8988T (cell line): Measurements from ENCODE around the gene RTN4IP1.
"Not testable (repeated sequence)": the region's sequence is repeated elsewhere in the genome, so short reads cannot be mapped to it uniquely, and the experiment has no call there.

Experiments used
- DNase-seq: peaks from one replicate; pipeline ENCODE4 v3.0.0; 2011

Gene RTN4IP1, protein sequence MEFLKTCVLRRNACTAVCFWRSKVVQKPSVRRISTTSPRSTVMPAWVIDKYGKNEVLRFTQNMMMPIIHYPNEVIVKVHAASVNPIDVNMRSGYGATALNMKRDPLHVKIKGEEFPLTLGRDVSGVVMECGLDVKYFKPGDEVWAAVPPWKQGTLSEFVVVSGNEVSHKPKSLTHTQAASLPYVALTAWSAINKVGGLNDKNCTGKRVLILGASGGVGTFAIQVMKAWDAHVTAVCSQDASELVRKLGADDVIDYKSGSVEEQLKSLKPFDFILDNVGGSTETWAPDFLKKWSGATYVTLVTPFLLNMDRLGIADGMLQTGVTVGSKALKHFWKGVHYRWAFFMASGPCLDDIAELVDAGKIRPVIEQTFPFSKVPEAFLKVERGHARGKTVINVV

DNA sequence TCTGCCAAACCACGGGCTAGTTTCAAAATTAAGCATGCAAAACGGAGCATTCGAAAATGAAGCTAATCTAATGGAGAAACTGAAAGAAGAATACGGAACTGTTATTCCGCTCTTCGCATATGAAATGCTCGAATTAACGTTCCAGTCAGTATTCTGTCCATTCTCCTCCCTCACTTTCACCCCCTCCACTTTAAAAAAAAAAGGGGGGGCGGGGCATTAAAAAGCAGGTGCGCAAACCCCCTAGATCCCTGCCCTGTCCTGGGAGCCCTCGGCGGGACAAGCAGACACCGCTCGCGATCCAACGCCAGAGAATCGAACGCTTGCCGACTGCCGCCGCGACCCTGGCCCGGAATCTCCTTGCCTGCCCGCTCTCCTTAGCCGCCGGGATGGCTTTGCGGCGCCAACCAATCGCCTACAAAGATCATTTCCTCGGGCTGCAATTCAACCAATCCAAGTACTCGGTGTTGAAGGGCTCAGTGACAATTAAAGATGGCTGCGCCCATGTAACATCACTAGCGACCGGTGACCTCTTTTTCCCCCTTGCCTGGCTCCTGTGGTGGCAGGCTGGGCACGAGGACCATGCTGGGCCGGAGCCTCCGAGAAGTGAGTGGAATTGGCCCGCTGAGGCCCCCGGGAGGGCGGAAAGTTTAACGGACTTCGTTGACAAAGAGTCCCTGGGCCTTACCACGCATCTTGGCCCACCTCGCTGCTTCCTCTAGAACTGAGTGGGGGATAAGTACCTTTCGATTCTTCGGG lies at the start of gene RTN4IP1, which contains the start of gene QRSL1:
Gene RTN4IP1, minus strand, starts transcription at position 396 of the 756 bp plus-strand sequence. CDS start 477 bp downstream, outside the sequence.
Gene QRSL1, plus strand, starts transcription at position 476 of the 756 bp plus-strand sequence. Its CDS starts 104 bp downstream, at position 580.
- DNase-seq = peak; percentile 68

DNA sequence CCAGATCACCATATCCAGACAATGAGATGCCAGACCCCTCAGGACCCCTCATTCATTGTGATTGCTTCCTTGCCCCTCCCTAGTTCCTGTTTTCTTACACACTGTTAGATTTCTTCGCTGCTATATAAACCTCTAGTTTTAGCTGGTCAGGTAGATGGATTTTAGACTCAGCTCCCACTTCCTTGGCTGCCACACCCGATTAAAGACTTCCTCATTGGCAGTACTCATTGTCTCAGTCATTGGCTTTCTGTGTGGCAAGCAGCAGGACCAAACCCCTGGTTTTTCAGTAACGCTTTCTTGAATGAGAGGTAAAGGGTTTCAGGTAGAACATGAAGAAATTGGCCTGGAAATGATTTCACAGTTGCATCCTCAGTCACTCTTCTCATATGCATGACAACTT lies 48.0 kb upstream of the RTN4IP1 start:
- no peak for DNase-seq

DNA sequence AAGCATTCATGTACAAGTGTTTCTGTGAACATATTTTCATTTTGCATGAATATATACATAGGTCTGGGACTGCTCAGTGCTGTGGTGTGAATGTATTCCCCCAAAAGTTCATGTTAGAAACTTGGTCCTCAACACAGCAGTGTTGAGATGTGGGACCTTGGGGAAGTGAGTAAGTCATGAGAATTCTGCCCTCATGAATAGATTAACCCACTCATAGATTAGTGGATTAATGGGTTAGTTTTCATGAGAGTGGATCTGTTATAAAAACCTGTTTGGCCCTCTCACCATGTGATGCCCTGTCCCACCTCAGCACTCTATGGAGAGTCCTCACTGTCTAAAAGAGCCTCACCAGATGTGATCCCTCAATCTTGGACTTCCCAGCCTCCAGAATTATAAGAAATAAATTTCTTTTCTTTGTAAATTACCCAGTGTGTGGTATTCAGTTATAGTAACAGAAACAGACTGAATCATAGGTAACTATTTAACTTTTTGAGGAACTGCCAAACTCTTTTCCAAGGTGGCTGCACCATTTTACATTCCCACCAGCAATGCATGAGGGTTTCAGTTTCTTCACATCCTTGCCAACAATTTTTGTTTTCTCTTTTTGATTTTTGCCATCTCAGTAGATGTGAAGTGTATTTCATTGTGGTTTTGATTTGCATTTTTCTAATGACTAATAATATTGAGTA lies 45.4 kb upstream of the RTN4IP1 start:
- DNase-seq = no peak

DNA sequence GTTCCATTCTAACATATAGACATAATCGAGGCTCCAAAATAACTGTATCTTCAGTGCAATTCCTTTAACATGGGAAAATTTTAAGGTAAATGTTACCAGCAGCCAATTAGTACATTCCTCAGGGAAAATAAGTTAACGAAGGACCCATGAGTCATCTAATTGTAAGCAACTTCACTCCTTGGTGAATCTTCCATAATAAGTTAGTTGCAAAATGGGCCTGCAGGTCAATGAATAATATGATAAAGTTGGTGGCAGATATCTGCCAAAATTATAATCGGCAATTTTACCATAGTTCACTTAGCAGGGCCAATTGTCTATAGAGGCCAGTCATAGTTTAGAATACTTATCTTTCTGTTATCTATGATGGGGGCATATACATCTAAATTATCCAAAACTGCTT lies 42.4 kb upstream of the RTN4IP1 start:
- no peak for DNase-seq

DNA sequence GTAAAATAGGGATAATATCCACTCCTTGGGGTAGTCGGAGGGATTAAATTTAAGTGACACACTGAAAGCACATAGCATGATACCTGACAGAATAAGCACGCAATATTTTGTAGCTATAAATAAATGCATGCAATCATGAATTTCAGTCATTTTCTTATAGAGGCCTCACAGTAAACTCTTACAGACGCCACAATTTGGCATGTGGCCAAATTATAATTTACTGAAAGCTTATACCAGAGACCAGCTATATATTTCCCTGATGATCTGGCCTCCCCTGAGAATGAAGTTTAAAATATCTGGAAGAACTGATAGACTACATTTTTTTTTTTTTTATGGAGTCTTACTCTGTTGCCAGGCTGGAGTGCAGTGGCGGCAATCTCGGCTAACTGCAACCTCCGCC lies 40.9 kb upstream of the RTN4IP1 start:
- DNase-seq = no peak

DNA sequence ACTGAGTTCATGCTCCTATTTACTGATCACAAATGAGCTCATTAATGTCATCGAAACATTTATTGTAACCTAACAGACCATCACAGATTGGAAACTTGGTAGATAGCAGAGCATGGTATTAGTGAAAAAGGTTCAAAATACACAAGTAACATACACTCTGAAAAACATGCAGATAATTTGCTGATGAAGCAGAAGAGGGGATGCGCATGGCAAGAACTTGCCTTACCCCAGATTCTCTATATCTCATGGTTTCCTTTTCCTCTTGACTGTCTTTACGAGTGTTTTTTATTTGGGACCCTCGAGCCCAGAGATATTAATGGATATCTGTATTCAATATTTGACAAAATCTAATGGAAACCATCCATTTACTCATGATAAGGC lies 37.7 kb upstream of the RTN4IP1 start:
- no peak for DNase-seq

DNA sequence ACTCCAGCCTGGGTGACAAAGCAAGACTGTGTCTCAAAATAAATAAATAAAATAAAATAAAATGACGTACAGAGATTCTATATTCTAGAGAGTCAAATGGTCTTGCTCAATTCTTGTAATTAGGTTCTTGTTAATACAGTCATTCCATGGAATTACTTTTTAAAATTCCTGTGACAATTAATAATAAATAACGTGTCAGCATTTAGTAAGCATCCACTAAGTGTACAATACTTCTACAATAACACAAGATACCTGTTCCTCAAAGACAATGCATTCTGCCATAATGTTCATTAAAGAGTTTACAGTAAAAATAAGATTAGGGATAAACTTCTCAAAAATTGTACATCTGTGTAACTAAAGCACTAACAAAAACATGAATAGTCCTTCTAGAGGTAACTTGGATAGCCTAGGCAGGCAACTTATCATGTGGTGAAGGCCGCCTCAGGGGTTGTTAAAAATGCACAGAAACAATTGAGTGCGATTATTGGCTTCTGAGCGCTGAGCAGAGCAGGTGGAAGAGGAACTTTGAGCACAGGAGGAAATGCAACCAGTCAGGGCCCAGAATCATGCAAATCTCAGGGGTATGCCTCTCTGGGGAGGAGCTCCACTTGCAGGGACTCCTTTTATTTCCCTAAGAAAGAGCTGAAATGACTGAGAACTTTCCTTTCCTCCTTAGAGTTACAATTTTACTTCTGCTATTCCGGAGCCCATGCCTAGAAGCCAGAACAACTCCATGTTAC lies 37.2 kb upstream of the RTN4IP1 start:
- no peak for DNase-seq

DNA sequence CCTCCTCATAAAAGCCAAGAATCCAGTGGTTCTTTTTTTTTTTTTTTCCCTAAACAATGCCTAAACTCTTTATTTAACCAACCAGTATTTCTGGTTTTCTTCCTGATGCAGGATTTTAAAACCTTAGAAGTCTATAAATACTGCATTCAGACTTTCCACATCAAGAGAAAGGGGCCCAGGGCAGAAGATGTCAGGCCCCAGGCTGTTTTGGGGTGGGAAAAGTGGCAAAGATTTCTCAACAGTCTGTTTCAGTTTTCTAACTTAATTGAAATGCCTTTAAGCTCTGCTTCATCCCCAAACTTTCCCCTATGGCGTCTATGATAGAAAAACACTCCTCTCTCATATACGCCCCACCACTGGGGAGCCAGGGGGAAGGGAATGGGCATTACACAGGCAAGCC lies 33.2 kb upstream of the RTN4IP1 start:
- DNase-seq = no peak

DNA sequence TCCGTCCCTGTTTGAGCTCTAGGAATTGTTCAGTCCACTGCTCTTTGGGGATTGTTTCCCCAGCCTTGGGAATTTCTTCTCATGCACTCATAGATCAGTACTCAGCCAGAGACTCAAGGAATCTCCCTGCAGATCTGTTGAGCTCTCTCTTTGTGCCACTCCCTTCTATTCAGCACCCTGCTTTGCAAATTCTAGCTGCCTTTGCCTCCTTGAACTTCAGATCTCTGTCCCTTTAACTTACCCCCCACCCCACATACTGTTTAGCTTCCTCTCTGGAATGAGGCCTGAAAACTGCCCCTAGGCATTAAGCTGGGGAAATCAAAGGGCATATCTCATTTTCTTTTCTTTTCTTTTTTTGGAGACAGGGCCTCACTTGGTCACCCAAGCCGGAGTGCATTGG lies 30.6 kb upstream of the RTN4IP1 start:
- no peak for DNase-seq

DNA sequence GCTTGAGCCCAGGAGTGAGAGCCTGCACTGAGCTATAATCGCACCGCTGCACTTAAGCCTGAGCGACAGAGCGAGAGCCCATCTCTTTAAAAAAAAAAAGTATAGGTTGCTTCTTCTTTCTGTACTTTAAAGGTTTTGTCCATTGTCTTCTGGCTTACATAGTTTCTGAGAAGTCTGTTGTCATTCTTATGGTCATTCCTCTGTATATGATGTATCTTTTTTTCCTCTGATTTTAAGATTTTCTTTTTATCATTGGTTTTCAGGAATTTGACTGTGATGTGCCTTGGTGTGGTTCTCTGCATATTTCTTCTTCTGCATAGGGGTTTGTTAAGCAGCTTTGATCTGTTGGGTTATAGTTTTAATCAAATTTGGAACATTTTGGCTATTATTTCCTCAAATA lies 29.2 kb upstream of the RTN4IP1 start:
- no peak for DNase-seq

DNA sequence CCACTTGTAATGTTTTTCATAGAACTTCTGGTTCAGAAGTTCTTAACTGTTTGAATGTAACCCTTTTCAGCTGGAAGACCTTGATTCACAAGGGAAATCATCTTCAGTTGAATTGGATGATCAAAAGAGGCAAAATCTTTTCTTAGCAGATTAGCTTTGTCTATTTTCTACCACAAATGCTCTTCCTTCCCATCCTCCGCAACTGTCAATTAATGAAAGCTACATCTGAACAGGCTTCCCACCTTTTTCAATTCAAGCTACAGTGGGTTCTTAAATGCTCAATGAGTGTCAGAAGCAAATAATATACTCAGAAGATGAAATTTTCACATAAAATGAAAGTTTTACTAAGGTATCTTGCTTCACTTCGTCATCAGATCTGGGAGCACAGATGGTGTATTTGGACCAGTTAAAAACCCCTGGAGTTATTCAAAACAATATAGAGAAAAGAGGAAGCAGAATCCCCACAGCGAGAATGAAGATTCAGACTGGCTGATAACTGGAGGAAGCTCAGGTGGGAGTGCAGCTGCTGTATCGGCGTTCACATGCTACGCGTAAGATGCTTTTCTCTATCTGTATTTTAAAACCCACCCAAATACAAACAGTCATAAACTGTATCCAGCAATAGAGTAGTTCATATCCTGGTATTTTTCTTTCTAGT lies 19.5 kb upstream of the RTN4IP1 start:
- DNase-seq = no peak

DNA sequence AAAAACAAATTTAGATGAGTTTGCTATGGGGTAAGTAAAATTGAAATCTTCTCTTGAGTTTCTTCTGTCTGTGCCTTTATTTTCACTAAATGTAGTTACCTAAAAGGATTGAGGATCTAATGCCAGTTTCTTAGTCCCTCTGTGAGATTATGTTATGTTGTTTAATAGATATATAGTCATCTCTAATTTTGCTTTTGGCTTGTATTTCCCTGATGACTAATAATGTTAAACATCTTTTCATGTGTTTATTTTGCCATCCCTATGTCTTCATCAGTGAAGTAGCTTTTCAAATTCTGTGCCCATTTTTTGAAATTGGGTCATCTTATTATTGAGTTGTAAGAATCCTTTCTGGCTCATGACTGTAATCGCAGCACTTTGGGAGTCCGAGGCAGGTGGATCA lies 13.8 kb upstream of the RTN4IP1 start:
- DNase-seq = no peak

DNA sequence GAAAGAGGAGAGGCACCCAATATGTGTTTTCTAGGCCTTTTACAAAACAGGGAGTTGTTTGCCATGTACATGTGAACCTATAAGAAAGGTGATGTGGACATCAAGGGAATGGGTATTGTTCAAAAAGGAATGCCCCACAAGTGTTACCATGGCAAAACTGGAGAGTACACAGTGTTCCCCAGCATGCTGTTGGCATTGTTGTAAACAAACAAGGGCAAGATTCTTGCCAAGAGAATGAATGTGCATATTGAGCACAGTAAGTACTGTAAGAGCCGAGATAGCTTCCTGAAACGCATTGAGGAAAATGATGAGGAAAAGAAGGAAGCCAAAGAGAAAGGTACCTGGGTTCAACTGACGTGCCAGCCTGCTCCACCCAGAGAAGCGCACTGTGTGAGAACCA lies 13.2 kb upstream of the RTN4IP1 start:
- no peak for DNase-seq

DNA sequence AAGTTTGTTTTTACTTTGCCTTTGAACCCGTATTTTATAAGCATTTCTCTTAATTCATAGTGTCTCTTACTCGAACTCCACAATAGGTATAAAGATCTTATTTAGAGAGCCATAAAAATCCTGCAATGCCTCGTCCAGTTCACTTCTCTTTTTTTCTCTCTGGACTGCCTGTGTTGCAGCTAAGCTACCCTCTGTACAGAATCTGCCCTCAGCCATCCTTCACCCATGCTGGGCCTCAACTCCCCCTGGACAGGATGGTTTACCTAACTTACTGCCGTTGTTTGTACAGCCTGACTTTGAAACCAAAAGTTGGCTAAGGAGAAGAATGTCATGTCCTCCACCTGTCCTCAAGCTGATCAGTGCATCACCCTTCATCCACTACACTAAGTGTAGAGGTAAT lies 10.5 kb upstream of the RTN4IP1 start:
- DNase-seq = no peak

DNA sequence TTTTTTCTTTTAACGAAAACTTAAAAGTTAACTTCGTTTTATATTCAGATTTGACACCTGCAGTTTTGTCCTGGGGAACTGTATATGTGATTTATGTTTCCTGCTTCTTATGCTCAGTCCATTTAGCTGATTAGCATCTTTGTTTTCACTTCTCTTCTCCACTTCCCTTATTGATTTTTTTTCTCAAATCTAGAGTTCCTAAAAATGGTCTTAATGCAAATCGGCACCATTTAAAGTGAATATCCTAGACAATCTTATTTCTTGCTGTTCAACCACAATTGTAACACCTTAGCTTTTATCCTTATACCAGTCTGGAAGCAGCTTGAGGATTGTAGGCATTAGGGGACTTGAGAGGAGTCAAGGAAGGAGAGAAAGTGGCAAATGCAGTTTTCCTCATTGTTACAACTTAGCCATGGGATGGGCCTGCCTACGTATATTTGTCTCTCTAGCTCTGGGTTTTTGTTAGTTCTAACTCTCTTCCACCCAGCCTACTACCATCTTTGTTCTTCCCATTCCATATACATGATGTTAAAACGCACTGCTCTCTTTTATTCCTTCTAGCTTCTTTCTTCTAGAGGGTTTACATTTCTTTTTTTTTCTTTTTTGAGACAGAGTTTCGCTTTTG lies 8.5 kb upstream of the RTN4IP1 start:
- DNase-seq = no peak

DNA sequence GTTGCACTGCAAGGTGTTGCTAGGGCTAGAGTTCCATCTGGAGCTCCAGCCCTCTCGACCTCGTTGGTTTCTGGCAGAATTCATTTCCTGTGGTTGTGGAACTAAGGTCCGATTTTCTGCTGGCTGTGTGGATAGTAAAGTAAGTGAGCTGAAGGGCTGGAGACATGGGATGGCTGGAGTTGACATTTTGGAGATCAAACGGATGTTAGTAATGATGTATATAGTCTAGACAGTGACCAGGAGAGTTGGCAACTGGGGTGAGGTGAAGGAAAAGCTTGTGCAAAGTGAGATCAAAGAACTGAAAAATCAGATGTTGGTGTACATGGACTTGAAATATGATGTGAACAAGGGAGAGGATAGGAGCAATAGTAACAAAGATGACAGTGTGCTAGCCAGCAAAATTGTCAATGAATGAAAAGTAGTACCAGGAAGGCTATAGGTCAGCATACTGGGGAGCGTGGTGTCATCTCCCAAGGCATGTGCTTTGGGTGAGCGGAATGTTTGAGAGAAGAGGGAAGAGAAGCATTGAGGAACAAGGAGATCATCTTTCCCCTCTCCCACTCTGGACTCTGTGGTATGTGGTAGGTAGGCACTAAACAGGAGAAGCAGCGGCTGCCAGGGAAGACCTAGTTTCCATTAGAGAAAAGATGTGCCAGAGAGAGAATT lies 7.9 kb upstream of the RTN4IP1 start:
- DNase-seq = no peak

DNA sequence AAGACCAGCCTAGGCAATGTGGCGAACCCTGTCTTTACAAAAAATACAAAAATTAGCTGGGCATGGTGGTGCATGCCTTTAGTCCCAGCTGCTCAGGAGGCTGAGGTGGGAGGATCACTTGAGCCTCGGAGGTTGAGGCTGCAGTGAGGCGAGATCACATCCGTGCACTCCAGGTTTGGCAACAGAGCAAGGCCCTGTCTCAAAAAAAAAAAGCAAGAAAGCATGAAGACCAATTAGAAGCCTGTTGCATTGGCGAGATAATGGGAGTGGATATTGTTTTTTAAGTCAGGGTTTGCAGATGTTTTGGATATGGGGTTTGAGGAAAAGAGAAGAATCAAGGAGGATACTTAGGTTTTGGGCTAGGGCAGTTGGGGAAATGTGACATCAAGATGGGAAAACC lies 5.3 kb upstream of the RTN4IP1 start:
- DNase-seq = no peak

DNA sequence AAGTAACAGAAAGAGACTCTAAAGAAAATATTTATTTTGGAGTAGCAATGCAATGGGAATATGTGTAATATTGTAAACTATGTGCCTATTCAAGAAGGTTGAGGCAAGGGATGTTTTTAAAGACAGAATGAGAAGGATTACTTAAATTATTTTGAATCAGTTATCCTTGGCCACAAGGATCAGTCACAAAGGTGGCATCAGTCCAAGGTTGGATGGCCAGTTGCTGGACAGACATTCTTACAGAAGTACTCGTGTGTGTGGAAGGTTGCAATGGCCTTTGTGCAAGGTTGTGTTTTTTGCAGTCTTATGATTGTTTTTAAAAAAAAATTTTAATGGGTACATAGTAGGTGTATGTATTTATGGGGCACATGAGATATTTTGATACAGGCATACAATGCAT lies 2.0 kb upstream of the RTN4IP1 start:
- DNase-seq = no peak

DNA sequence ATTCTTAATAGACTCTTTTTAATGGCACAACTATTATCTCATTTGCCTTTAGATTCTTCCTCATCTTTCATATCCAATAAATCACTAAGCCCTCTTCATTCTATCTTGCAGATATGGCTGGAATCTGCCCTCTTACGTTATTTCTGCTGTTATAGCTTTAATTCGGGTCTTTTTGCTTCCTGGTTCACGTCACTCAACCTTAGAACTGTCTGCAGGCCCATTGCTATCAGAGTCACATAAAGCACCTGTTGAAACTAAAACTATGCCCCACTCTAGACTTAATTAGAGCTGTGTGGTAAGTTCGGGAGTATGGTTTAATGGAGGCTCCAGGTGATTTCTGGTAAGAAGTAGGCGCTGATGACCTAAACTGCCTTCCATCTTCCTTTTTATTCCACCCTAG lies 1.1 kb upstream of the RTN4IP1 start:
- DNase-seq = no peak

DNA sequence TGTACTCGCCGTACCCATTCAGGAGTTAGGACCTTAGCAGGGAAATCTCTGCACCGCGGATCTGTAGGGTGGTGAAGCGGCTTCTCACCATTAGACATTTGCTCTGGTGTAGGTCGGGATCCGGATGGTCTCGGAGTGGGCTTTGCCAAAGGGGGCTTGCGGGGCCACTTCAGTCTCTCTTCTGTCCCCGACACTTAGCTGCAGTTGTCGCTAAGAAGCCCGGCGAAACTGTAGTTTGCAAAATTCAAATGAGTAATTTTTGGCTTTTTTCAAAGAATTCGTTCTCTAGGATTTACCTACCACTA lies 513 bp upstream of the RTN4IP1 start:
- no peak for DNase-seq

DNA sequence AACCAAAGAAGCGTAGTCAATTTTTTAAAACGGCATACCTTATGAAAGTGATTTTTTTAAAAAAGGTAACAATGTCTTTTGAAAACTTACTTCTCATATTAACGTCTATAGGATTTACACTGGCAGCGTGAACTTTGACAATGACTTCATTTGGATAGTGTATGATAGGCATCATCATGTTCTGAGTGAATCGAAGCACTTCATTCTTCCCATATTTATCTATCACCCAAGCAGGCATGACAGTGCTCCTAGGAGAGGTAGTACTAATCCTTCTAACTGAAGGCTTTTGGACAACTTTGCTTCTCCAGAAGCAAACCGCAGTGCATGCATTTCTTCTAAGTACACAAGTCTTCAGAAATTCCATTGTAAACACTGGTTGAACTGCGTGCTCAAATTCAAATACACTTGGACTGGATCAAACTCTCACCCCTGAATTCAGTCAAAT lies 618 bp downstream of the RTN4IP1 start:
- no peak for DNase-seq

DNA sequence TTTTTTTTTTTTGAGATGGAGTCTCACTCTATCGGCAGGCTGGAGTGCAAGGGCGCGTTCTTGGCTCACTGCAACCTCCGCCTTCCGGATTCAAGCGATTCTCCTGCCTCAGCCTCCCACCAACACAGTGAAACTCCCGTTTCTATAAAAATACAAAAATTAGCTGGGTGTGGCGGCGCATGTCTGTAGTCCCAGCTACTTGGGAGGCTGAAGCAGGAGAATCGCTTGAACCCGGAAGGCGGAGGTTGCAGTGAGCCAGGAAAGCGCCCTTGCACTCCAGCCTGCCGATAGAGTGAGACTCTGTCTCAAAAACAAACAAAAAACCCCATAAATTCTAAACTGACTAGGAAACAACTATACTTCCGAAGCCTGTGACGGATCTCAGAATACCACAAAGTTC lies 1.5 kb downstream of the RTN4IP1 start:
- not testable (repeated sequence) for DNase-seq
